SK-N-SH treated with all-trans-retinoic acid at 6 μM for 48 hours (cell line): ENCODE measurements around the gene KIF11.

Experiments
- ARNTL ChIP-seq: fragments of 450-650 bp; formaldehyde crosslinking; IDR thresholded peaks from 2 replicates; pipeline ENCODE4 v1.5.0; 2020; ENCODE audit warnings: low read depth, mild to moderate bottlenecking, moderate library complexity, borderline replicate concordance
- CSDC2 ChIP-seq: fragments of 250-450 bp; sonication (Bioruptor Pico); IDR thresholded peaks from 2 replicates; pipeline ENCODE4 v1.5.0; 2020; ENCODE audit warnings: mild to moderate bottlenecking, moderate library complexity
- ESRRG ChIP-seq: fragments of 250-450 bp; sonication (Bioruptor Pico); IDR thresholded peaks from 2 replicates; pipeline ENCODE4 v1.6.1; 2021; ENCODE audit warnings: mild to moderate bottlenecking
- PPARA ChIP-seq: fragments of 250-450 bp; sonication (Bioruptor Pico); IDR thresholded peaks from 2 replicates; pipeline ENCODE4 v1.5.0; 2020; ENCODE audit warnings: mild to moderate bottlenecking, borderline replicate concordance
- RARB ChIP-seq: fragments of 250-450 bp; sonication (Bioruptor Pico); IDR thresholded peaks from 2 replicates; pipeline ENCODE4 v1.8.0; 2021; ENCODE audit warnings: mild to moderate bottlenecking, moderate library complexity
- SNAI2 ChIP-seq: fragments of 250-450 bp; sonication (Bioruptor Pico); IDR thresholded peaks from 2 replicates; pipeline ENCODE4 v1.5.0; 2020; ENCODE audit warnings: mild to moderate bottlenecking, moderate library complexity
- TCF4 ChIP-seq: fragments of 250-450 bp; sonication (Bioruptor Pico); IDR thresholded peaks from 2 replicates; pipeline ENCODE4 v1.8.0; 2021; ENCODE audit warnings: mild to moderate bottlenecking, moderate library complexity, borderline replicate concordance
- ZFP3 ChIP-seq: fragments of 250-450 bp; sonication (Bioruptor Pico); IDR thresholded peaks from 2 replicates; pipeline ENCODE4 v1.5.0; 2020; ENCODE audit warnings: mild to moderate bottlenecking, moderate library complexity
- ZFP30 ChIP-seq: fragments of 450-650 bp; formaldehyde crosslinking; IDR thresholded peaks from 2 replicates; pipeline ENCODE4 v1.5.0; 2022; ENCODE audit warnings: mild to moderate bottlenecking, moderate library complexity
- TF ChIP-seq, protein P1 (sequence below): fragments of 250-450 bp; sonication (Bioruptor Pico); IDR thresholded peaks from 2 replicates; pipeline ENCODE4 v1.5.1; 2020; ENCODE audit warnings: low read depth, mild to moderate bottlenecking, moderate library complexity
- TF ChIP-seq, protein P2 (sequence below): fragments of 250-450 bp; sonication (Bioruptor Pico); IDR thresholded peaks from 2 replicates; pipeline ENCODE4 v1.8.0; 2020; ENCODE audit warnings: mild to moderate bottlenecking, moderate library complexity, borderline replicate concordance

DNA sequence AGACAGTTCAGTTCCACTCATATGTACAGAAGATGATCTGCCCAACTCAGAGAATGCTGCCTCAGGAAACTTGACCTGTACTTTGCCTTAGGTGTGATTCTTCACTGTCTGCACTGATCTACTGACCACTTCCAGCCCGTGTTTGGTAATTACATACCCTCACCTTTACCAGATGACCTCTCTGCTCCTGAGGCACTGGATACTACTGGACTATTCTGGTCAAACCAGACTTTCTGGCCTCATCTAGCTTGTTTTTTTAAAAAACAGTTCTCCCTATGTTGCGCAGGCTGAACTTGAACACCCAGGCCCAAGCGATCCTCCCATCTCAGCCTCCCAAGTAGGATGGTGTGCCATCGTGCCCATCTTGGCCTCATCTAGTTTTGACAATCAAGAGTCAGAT, 45.3 kb upstream of the KIF11 start:
- no peak for TF ChIP-seq ZFP30 (CRISPR knock-in tag)
- no peak for TF ChIP-seq ARNTL (CRISPR knock-in tag)
- no peak for TF ChIP-seq ESRRG (CRISPR knock-in tag)
- no peak for TF ChIP-seq SNAI2 (CRISPR knock-in tag)
- TF ChIP-seq, protein P1, sequence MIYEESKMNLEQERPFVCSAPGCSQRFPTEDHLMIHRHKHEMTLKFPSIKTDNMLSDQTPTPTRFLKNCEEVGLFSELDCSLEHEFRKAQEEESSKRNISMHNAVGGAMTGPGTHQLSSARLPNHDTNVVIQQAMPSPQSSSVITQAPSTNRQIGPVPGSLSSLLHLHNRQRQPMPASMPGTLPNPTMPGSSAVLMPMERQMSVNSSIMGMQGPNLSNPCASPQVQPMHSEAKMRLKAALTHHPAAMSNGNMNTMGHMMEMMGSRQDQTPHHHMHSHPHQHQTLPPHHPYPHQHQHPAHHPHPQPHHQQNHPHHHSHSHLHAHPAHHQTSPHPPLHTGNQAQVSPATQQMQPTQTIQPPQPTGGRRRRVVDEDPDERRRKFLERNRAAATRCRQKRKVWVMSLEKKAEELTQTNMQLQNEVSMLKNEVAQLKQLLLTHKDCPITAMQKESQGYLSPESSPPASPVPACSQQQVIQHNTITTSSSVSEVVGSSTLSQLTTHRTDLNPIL (CRISPR knock-in tag): no peak
- no peak for TF ChIP-seq ZFP3 (CRISPR knock-in tag)
- TF ChIP-seq, protein P2, sequence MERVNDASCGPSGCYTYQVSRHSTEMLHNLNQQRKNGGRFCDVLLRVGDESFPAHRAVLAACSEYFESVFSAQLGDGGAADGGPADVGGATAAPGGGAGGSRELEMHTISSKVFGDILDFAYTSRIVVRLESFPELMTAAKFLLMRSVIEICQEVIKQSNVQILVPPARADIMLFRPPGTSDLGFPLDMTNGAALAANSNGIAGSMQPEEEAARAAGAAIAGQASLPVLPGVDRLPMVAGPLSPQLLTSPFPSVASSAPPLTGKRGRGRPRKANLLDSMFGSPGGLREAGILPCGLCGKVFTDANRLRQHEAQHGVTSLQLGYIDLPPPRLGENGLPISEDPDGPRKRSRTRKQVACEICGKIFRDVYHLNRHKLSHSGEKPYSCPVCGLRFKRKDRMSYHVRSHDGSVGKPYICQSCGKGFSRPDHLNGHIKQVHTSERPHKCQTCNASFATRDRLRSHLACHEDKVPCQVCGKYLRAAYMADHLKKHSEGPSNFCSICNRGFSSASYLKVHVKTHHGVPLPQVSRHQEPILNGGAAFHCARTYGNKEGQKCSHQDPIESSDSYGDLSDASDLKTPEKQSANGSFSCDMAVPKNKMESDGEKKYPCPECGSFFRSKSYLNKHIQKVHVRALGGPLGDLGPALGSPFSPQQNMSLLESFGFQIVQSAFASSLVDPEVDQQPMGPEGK (CRISPR knock-in tag): no peak
- TF ChIP-seq TCF4 (CRISPR knock-in tag): no peak
- no peak for TF ChIP-seq RARB (CRISPR knock-in tag)
- no peak for TF ChIP-seq CSDC2 (CRISPR knock-in tag)
- TF ChIP-seq PPARA: no peak
